OCI-LY3 (cell line): ENCODE data around the gene NACC1.

Source experiments
- H2AFZ ChIP-seq: fragments of 200-600, 300-600 bp; shearing (Covaris generic); 2 replicates; pipeline ENCODE4 v1.6.0; 2014; ENCODE audit warnings: antibody characterized with exemption, low read depth, low read length
- H3K27ac ChIP-seq: fragments of 200-600, 300-600 bp; sonication (generic); 2 replicates; pipeline ENCODE4 v1.5.1; 2014; ENCODE audit warnings: mild to moderate bottlenecking, low read length, moderate library complexity, mixed read lengths
- H3K27me3 ChIP-seq: fragments of 200-600, 300-600 bp; sonication (generic); 2 replicates; pipeline ENCODE4 v1.6.1; 2014; ENCODE audit warnings: low read depth, low read length, mixed read lengths
- H3K36me3 ChIP-seq: fragments of 200-600, 300-600 bp; sonication (generic); replicated peaks from 2 replicates; pipeline ENCODE3; 2014; ENCODE audit warnings: low read depth, low read length, mixed read lengths
- H3K4me1 ChIP-seq: fragments of 300-600, 200-600 bp; sonication (generic); 2 replicates; pipeline ENCODE4 v1.6.1; 2014; ENCODE audit warnings: low read length, mixed read lengths
- H3K4me2 ChIP-seq: fragments of 200-600, 300-600 bp; sonication (generic); 2 replicates; pipeline ENCODE4 v1.6.1; 2014; ENCODE audit warnings: low read length, mixed read lengths
- H3K4me3 ChIP-seq: fragments of 300-600, 200-600 bp; sonication (generic); 2 replicates; pipeline ENCODE4 v1.5.1; 2014; ENCODE audit warnings: antibody characterized with exemption, mild to moderate bottlenecking, low read length, moderate library complexity
- H3K79me2 ChIP-seq: fragments of 300-600, 200-600 bp; shearing (Covaris generic); 2 replicates; pipeline ENCODE4 v1.6.1; 2014; ENCODE audit warnings: mild to moderate bottlenecking, low read length, mixed read lengths
- H3K9ac ChIP-seq: fragments of 300-600, 200-600 bp; shearing (Covaris generic); 2 replicates; pipeline ENCODE4 v1.6.0; 2014; ENCODE audit warnings: mild to moderate bottlenecking, low read length, moderate library complexity
- H3K9me3 ChIP-seq: fragments of 200-600, 300-600 bp; shearing (Covaris generic); 2 replicates; pipeline ENCODE4 v1.6.1; 2014; ENCODE audit warnings: low read length, mixed read lengths; ENCODE audit not compliant: insufficient read depth
- H4K20me1 ChIP-seq: fragments of 200-600, 300-600 bp; sonication (generic); 2 replicates; pipeline ENCODE4 v1.6.1; 2016; ENCODE audit warnings: low read length, mixed read lengths; ENCODE audit not compliant: insufficient read depth
- CTCF ChIP-seq: fragments of 200-600, 300-600 bp; sonication (generic); IDR thresholded peaks from 2 replicates; pipeline ENCODE4 v1.5.1; 2014; ENCODE audit warnings: antibody characterized with exemption, low read length, low read depth
- EZH2phosphoT487 ChIP-seq: fragments of 200-600 bp; shearing (Covaris generic); IDR thresholded peaks from 2 replicates; pipeline ENCODE4 v1.6.1; 2018; ENCODE audit warnings: antibody characterized with exemption, mixed run types, low read depth

The NACC1 gene

DNA sequence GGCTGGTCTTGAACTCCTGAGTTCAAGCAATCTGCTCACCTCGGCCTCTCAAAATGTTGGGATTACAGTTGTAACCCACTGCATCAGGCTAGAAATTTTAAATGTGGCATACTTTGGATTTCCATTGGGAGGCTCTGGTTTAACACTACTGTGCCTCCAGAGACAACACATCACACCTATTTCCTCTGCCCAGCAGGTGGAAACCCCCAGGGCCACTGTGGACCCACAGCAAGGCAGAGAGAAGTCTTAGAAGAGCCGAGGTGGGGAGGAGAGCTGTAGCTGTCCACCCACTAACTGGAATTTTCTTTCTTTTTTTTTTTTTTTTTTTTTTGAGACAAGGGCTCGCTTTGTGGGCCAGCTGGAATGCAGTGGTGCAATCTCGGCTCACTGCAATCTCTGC is 71.5 kb downstream of the NACC1 start:
- Histone ChIP-seq H3K9me3 (no peaks in the 10 kb centered on the region), H3K4me2 (no peak overlapping the region), H3K9ac (no peak overlapping the region), H3K36me3 (no peaks in the 10 kb centered on the region), H3K79me2 (no peaks in the 10 kb centered on the region), H3K4me1 (no peaks in the 10 kb centered on the region; the same call in 1 of the 2 replicates), H2AFZ (no peak overlapping the region), H3K27me3 (peaks cover 3% of the 10 kb centered on the region; the same call in 1 of the 2 replicates), H3K27ac (no peak overlapping the region), H4K20me1 (no peaks in the 10 kb centered on the region), H3K4me3 (no peak overlapping the region)
- no peak for TF ChIP-seq EZH2phosphoT487
- TF ChIP-seq CTCF = no peak
